ENCODE measurements around the gene EHD3.

EHD3 gene

GRCh38 chr2:31233741-31234682, at the start of gene EHD3:
EHD3 (plus strand) TSS chr2:31234152; CDS start chr2:31234622, 470 bp downstream.
- DNase-seq (ENCODE audit: low spot score) = peak; percentile 86
- peak; percentile 46 for TF ChIP-seq CTCF (IDR thresholded peaks at IDR 0.05; ENCODE audit: borderline replicate concordance, control extremely low read depth, extremely low read depth, insufficient read depth, missing control alignments)
- in situ Hi-C loops (cut with MboI; ENCODE audit: low sequenced_read_pairs, unreplicated experiment) = no loop called here

- no peak for DNase-seq (ENCODE audit: low spot score)
- TF ChIP-seq CTCF (IDR thresholded peaks at IDR 0.05; ENCODE audit: borderline replicate concordance, control extremely low read depth, extremely low read depth, insufficient read depth, missing control alignments) = no peak
- in situ Hi-C loops (cut with MboI; ENCODE audit: low sequenced_read_pairs, unreplicated experiment) = no loop called here
Measured at GRCh38 chr2:31187166-31187565, 46.8 kb upstream of the EHD3 start.

GRCh38 chr2:31188131-31188530, 45.8 kb upstream of the EHD3 start:
- in situ Hi-C loops (cut with MboI; ENCODE audit: low sequenced_read_pairs, unreplicated experiment) = no loop called here
- DNase-seq (ENCODE audit: low spot score) = no peak
- TF ChIP-seq CTCF (IDR thresholded peaks at IDR 0.05; ENCODE audit: borderline replicate concordance, control extremely low read depth, extremely low read depth, insufficient read depth, missing control alignments) = no peak

GRCh38 chr2:31189141-31189540, 44.8 kb upstream of the EHD3 start:
- no peak for DNase-seq (ENCODE audit: low spot score)

DNA sequence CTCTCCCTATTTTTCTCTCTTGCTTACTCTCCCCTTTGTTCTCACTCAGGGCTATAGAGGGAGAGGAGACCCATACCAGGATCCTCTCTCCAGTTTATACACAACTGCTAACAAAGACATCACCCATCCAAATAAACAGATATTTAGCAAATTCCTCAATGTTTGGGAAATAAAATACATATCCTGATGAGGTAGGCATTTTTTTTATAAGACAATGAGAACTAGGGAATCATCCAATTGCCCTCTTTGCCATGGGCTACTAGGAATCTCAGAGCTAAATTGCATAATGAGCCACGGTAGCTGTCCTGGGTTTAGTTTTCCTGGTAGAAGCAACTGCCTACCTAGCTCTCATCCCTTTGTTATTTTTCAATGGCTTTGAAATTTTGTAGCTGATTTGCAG, 43.8 kb upstream of the EHD3 start:
- no peak for DNase-seq (ENCODE audit: low spot score)
- in situ Hi-C loops (cut with MboI; ENCODE audit: low sequenced_read_pairs, unreplicated experiment) = no loop called here
- no peak for TF ChIP-seq CTCF (IDR thresholded peaks at IDR 0.05; ENCODE audit: borderline replicate concordance, control extremely low read depth, extremely low read depth, insufficient read depth, missing control alignments)

More at GRCh38 chr2:31189141-31189540, 44.8 kb upstream of the EHD3 start:
- in situ Hi-C loops (cut with MboI; ENCODE audit: low sequenced_read_pairs, unreplicated experiment) = no loop called here
- TF ChIP-seq CTCF (IDR thresholded peaks at IDR 0.05; ENCODE audit: borderline replicate concordance, control extremely low read depth, extremely low read depth, insufficient read depth, missing control alignments) = no peak

DNA sequence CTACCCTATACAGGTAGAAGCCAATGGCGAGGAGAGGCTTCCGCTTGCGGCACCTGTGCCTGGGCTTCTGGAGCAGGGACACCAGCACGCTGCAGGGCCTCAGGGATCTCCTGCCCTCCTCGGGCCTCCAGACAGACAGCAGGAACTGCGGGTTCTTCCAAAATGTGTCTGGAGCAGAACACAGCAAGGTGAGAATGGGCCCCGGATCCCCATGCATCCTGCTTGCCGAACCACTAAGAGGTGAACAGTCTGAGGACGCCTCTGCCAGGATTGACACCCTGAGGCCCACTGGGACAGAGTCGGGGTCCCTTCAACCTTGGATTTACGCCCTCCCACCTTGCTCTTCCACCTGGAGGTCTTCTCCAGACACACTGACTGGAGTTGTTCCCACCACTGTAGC, 42.0 kb upstream of the EHD3 start:
- DNase-seq (ENCODE audit: low spot score) = no peak
- in situ Hi-C loops (cut with MboI; ENCODE audit: low sequenced_read_pairs, unreplicated experiment) = no loop called here
- no peak for TF ChIP-seq CTCF (IDR thresholded peaks at IDR 0.05; ENCODE audit: borderline replicate concordance, control extremely low read depth, extremely low read depth, insufficient read depth, missing control alignments)
